HPDE6-E6E7 (cell line): ENCODE results near the gene TTC7B.

ENCODE experiments used
- DNase-seq: peaks from one replicate; pipeline ENCODE4 v3.0.0; 2011; ENCODE audit warnings: missing footprints; ENCODE audit errors: extremely low spot score

The TTC7B gene

DNA sequence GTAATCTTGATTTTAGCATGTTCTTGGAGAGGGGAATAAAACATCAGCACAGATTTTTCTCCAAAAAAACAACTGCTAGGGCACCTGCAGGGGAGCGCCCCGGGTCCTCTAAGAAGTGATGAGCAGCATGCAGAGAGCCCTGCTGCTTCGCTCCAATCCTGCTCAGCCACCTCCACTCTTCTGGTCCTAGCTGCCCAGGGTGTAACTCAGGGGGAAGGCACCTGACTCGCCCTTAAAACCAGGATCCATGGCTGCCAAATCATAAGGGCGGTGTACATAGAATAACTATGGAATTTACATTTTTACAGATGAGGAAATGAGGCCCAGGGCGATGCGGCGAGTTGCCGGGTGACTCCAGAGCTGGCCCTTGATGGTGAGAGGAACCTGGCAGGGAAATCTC is 214.7 kb downstream of the TTC7B start:
- no peak for DNase-seq

DNA sequence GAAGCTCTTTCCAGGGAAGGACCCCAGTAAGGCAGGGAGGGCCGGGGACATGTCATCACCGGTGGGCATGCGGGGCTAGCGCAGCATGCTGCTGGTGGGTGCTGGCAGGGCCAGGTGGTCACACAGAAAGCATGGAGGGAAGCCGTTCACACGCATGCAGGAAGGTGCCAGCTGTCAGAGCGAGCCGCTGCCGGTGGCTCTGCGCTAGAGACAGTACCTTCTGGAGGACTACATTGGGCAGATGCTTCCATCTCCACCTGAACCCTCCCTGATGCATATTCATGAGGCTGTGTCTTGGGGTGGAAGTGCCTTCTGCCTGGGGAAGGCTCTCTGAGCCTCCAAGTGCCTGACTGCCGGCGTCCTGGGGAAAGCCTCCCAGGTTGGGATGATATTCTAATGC is 215.6 kb downstream of the TTC7B start:
- no peak for DNase-seq

DNA sequence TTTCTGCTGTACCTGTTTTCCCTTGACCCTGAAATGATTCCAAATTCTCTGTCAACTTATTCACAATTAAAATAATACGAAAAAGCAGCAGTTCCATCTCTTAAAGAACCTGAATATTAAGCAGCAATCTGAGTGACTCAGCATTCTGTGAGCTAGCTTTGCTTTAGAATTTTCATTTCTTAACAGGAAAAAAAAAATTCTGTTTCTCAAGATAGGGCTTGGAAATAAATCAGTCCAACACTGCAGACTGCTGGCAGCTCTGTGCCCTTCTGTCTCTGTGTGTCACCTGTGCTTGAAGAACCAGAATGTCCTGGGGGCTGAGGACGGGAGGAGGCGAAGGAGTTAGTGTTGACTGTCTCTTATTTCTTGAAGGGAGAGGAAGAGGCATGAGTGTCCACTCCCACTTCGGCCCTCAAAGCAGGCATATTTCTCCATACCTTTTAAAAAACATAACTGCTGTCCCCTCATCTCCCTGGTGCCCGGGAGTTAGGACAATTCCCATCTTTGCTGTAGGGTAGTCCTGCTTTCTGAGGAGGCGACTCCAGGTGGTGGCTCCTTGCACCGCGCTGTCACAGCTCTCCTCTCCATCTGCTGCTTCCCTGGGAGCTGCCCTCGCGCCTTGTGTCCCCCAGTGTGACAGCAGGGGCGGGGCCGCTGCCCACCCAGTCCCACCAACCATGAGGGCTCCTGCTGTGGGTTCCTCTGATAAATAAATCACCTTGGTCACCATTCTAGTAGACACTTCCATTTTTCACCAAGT is 216.3 kb downstream of the TTC7B start:
- peak; percentile 15 for DNase-seq

DNA sequence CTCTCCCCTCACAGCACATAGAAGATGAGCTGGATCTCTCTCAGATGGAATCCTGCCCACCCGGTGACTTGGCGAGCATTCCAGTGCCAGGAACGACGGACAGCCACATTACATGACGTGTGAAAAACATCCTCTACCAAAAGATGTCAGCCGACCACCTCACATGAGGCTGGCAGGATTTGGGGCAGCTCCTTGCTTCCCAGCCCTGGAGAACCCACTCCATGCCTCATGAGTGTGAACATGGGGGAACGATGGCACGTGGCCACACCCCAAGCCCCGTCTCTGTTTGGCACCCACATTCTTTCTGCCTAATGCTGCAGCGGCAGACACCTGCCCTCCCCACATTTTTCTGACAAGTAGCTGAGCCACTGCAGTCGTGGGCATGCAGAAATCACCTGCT is 216.9 kb downstream of the TTC7B start:
- DNase-seq: no peak

DNA sequence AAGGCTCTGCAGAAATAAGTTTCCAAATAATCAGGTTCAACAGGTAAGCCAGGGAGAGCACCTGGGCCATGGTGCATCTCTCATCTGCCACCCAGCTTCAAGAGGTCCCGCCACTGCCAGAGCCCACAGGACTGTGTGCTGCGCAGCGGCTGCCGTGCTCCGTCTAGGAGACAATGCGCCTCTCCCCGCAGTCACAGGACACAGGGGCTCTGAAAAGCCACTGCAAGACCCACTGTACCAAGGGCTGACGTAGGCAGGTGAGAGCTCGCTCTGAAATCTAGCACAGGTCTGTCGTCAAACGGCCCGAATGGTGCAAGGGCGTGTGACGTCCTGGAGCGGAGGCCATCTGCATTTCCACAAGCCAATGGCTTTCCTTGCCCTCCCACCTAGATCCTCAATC is 218.3 kb downstream of the TTC7B start:
- DNase-seq: no peak

DNA sequence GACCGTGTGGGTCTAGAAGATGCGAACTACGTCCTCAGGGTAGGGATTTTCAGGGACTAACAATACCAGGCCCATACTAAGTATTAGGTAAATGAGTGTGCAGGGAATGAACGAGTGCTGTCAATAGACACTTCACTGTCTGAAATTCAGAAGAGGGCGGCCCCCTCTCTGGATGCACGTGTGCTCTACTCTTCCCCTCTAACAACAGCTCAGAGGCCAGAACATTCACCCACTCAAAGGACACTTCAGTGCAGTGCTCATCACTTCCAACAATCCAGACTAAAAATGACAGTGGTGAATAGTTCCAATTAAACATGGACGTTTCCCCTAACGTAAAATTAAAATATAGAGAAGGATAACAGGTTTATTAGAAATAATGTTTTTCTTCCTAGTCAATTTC is 219.5 kb downstream of the TTC7B start:
- no peak for DNase-seq

DNA sequence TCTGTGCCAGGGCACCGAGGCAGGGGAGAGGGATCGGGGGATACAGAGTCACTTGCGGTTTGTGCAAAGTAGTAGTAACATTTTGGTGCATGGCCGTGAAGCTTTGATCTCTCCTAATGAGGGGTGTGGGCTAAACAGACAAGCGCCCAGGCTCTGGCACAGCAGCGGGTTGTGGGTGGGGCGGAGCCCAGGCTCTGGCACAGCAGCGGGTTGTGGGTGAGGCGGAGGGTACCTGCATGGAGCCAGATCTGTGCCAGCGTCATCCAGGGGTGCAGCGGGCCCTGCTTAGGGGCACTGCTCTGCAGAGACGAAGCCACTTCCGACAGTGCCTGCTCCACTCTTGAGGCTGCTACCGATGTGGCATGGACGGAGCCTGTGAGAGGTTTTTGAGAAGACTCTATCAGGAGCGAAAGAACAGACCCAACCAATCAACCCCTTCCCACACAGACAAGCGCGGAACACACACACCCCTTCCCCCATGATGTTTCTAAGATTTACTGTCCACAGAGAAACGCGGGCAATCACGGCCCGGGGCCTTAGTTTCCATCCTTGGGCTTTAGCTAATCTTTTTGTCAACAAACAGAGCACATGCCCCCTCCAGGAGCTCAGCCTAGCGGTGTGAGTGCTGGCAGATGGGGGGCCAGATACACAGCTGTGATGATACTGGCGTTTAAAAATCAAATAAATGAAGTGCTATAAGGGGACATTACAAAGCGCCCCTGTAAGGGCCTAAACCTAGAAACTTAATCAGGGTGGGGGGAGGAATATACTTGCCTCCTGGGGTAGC is 222.8 kb downstream of the TTC7B start:
- no peak for DNase-seq

DNA sequence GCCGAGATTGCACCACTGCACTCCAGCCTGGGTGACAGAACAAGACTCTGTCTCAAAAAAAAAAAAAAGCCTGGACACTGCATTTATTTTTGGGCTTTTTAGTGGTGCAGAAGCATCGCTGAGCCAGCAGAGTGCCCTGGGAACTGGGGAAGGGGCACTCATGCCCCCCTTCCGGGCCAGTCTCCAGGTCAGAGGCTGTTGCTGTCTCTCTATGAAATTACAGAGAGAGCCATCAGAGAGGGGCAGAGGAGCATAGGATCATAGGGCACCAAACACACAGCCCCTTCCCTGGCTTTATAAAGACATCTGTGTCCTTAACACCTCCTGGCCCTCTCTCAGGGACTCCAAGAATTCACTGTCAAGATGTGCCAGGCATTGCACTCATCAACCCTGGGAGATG is 223.6 kb downstream of the TTC7B start:
- DNase-seq: no peak

DNA sequence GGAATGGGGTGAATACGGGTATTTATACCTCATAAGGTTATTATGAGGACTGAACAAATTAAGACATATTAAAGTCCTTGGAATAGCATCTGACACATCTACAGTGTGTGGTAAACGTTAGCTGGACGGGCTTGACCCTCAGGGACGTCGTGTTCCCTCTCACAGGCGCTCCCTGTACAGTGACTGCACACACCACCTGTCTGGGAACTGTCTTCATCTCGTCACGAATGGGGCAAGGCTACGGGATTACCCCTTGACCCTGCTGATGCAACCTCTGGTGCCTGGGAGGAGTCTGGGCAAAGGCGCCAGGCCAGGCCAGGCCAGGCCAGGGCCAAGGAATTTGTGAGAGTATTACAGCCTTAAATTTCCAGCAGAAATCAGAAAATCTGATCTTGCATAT is 228.3 kb downstream of the TTC7B start:
- DNase-seq: no peak

DNA sequence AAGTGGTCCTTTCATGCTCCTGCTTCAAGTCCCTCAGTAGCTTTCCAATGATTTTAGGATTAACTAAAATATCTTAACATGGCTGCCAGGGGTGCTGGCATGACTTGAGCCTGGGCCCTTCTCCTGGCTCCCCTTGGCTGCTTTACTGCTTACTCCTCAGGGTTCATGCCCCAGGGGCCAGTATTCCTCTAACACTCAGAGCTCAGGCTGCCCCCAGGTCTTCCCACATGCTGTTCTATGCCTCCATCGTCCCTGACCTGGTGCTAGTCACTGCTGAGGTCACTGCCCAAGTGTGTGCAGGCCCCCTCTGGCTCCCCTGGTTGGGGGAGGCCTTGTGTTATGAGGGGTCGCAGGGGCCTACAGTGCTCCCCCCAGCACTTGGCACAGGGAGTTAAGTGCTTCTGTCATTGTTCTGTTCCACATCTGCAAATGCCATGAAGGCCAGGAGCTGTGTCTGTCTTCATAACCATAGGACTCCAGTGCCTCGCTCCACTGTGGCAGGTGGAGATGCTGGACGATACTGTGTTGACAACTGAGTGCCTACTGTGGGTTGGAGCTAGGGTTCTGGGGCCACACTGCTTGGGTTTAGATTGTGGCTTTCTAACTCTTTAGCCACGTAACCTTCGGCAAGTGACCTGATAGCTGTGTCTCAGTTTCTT is 228.8 kb downstream of the TTC7B start:
- DNase-seq: no peak

DNA sequence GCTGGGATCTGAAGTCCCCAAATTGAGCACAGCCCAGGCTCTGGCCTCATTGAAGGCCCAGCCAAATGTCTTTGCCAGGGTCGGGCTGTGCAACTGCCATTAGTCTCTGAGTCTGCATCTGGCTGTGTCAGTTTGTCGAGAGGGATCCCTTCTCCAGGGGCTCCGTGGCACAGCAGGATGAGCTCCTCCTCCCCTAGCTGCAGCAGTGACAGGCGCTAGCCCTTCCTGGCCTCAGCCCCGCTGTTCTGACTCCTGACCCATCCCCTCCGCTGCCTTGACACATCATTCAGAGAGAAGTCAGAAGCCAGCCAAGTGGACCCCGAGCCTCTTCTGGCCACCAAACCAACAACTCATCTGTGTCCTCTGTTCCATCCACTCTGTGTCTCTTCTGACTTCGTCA is 231.1 kb downstream of the TTC7B start:
- no peak for DNase-seq

DNA sequence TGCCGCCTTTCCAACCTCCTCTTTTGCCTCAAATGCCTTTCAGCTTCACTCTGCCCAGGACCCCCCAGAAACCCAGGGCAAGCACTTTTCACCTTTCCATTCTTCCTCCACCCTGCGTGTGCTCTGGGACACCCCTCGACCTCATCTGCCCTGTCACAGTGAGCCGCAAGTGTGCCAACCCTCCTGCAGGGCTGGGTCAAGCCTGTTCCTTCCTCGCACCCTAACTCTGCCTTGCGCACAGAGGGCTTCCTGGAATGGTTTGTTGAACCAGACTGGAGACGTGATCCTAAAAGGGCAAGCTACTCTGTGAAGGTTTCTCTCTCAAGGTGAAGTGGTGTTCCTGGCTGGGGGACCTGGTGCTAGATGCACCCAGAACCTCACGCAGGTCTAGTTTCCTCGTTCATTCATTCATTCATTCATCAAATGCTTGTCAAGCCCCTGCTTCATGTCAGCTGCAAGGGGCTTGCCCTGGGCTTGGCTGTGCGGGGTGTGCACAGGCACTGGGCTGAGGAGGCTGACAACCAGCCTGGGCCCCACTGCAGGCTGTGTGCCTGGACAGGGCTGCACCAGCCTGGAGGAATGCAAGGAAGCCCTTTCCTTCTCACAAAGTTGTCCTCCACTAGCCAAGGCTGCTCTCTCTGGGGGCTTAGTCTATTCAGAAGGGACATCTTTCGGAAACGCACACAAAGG is 232.2 kb downstream of the TTC7B start:
- DNase-seq: no peak

DNA sequence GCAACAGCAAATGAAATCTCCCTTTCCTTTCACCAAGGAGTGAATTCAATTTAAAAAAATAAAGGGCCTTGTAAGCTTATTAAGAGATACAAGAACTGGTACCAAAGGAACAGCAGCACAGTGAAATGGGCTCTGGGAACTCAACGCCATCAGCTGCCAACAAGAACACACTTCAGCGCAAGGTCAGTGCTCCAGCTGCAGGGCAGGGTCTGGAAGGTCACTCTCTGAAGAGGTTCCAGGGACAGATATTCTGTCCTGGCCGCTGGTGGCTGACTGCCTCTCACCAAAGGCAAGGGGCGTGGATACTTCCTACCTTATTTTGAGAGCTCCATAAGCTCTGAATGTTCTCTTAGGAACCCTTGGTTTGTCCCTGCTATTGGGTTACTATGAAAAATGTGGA is 232.8 kb downstream of the TTC7B start:
- no peak for DNase-seq

DNA sequence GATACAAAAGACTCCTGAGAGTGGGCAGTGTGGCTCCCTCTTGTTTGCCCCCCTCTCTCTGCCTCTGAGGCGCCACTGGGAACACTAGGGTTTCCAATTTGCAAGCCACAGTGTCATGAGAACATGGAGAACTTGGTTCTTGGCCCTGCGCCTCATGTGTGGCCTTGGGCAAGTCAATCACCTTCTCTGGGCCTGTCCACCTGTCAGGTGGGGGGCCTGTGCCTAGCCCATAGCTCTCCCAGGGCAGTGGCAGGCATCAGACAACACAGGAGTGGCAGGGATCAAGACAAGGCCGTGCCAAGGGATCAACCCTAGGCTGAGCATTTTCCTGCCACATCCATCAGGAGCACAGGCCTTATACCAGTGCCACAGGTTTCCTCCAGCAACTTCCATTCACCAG is 234.1 kb downstream of the TTC7B start:
- DNase-seq: no peak

DNA sequence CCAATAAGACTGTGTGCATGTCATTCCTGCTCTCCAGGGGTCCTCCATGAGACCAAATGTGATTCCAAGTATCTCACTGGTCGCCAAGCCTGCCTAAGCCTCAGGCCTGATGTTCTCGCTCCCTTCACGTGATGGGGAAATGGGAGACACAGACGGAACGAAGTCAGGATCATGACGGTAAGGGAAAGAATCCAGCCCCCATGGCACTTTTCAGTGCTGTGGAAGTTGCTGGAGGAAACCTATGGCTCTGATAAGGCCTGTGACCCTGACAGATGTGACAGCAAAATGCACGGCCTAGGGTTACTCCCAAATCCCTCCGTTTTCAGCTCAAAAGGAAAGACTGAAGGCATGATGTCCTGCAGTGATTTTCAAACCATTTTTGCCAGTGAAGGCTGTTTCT is 234.5 kb downstream of the TTC7B start:
- no peak for DNase-seq

DNA sequence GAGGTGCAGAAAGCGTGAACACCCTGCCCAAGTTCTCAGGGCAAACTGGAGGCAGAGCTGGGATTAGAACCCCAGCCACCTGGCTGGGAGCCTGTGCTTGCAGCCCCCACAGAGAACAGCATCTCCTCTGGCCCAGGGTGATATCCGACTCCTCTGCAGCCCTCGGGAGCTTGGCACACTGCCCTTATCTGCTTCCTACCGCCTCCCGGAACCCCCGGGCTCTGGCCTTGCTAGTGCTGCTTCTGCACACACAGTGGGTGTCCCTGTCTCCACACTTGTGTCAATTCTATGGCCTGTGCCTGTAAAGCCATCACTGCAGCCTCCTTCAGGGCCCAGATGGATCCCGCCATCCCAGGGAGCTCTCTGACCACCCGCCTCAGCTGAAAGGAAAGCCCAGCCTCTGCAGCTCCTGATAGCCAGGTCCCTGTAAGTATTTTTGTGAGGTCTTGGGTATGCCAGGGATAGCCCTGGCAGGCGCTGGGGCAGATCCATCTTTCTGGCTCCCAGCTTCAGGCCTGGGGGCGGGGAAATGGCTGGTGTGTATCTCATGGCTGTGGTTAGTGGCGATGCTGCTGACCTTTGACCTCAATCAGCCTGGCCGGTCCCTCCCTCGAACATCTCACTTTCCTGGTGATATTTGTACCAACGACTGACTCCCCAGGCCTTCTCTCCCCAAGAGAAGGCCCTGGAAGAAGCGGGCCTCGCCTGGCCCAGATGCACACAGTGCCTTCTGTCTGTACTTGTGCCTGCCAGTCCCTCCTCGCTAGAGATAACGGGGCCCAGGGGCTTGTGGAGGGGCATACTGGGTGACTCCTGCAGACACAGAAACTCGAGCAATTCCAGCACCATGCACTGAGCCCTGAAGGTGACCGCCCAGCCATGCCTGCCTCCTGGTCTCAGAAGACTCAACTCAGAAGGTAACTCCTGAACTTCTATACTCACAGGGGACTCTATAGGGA is 235.6 kb downstream of the TTC7B start:
- DNase-seq: no peak

DNA sequence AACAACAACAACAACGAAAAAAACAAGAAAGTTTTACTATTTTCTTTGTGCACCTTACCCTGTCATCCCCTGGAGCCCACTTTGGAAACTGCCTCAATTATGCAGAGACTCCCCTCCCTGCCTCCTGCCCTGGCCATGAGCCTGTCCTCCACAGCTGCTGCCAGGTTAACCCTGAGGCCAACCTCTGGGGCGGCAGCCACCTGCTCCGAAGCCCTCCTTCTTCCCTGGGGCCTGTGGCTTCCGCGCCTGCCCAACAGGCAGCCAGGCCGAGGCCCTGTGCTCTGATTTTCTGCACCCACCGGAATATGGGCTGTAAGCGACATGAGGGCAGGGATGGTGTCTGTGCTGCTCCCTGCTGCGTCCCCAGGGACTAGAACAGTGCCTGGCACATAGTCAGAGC is 236.4 kb downstream of the TTC7B start:
- DNase-seq: no peak

DNA sequence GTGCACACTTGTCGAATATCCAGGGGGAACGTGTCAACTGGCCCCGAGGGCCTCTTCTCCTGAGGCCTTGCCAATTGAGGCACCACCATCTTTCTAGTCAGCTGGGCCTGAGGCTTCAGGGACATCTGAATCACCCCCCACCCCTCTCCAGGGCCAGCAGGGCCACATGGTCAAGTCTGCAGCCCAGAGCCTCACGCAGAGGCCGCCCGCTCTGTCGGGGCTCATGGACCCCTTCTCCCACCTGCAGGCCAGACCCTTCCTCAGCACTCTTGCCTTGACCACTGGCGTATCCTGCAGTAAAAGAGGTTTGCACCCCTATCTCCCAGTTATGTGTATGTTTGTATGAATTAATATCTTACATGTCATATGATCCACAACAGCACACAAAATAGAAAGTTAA is 237.1 kb downstream of the TTC7B start:
- DNase-seq: no peak

DNA sequence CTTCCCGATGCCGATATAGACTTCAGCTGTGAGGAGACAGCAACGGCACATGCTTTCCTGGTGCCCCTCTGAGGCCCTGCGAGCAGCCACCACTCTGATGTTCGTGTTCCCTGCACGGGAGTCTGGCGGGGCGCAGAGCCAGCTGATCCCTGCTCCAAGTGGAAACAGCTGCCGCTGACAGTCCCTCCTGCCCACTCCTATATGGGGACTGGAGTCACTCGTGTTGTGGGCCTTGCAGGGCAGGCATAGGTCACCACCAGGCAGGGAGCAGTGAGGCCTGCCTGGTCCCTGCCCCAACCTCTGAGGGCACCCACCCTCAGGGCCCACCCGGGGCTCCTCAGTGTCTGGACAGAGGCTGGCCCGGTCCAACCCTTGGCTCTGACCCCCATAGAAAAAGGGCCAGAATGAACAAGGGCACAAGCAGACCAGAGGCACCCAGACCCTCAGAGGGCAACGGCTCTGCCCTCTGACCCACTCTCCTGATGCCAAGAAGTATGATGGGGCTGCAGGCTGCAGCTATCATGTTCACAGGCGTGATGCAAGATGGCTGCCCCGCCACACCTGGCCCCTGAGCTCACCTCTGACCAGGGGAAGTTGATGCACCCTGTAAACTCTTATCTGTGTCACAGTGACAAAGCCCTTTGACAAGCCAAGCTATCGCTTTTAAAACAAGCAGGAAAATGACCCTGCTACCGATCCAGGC is 237.8 kb downstream of the TTC7B start:
- DNase-seq: no peak

DNA sequence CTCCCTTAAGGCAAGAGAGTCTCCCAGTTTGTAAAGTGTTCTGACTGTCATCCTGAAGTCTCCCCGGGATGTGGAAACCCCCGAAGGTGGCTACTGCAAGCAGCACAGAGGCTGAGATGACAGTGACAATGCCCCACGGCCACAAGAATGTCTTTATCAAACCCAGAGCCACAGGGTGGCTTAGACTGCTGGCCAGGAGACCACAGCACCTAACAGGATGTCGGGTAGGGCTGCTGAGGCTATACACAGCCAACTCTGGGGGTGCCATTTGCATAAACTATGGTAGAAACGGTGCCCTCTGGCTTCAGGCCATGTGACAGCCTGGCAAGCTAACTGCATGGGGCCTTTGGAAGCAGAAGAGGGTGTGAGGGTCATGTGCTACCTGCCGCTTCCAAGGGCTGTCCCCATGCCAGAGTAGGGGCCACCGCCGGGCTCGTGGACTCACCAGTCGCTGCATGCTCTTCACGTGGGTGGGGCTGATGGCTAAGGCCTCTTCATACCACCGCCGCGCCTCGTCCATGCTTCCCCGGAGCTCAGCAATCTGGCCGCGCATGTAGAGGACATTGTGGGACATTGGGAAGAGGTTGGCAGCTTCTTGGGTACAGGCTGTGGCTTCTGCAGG is 238.5 kb downstream of the TTC7B start:
- no peak for DNase-seq
